CD4-positive, alpha-beta T cell treated with Interleukin-4 for 4 hours (primary cell): ENCODE data around the gene ATP6AP1.

ENCODE experiments used
- DNase-seq: peaks from one replicate; pipeline ENCODE4 v3.0.0-alpha.2; 2020

ATP6AP1 gene

GRCh38 chrX:154430916-154431315, 2.4 kb downstream of the ATP6AP1 start:
- no peak for DNase-seq

DNA sequence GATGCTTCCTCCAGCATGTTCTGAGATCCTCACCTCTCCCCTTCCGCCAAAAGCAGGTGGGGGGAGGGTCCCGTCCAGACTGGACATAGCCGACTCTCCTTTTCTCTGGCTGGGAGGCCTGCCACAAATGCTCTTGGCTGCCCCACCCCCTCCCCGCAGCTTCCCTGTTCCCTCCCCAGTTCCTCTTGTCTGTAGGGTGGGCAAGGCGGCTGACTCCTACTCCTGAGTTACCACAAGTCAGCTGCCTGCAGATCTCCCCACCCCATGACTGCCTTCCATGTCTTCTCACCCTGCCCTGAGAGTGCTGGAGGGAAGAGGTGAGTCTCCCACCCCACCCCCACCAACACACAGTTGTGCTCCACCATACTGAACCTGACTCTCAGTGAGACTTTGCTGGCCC, 2.9 kb downstream of the ATP6AP1 start:
- DNase-seq: no peak

GRCh38 chrX:154432210-154432609, 3.7 kb downstream of the ATP6AP1 start:
- DNase-seq: no peak

GRCh38 chrX:154433605-154434004, 5.1 kb downstream of the ATP6AP1 start:
- DNase-seq: no peak

GRCh38 chrX:154434394-154435168, 6.1 kb downstream of the ATP6AP1 start:
- no peak for DNase-seq

DNA sequence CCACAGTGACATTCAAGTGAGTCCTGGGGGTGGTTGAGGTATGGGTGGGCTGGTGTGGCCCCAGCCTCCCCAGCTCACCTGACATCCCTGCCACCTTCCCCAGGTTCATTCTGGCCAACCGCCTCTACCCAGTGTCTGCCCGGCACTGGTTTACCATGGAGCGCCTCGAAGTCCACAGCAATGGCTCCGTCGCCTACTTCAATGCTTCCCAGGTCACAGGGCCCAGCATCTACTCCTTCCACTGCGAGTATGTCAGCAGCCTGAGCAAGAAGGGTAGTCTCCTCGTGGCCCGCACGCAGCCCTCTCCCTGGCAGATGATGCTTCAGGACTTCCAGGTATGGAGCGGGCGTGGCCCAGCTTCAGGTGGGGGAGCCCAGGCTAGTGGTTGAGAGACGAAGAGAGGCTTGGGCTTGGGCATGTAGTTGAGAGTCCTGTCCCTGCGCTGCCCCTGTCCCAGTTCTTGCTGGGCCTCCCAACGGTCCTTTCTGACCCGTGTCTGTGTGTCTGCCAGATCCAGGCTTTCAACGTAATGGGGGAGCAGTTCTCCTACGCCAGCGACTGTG, 6.8 kb downstream of the ATP6AP1 start:
- no peak for DNase-seq

DNA sequence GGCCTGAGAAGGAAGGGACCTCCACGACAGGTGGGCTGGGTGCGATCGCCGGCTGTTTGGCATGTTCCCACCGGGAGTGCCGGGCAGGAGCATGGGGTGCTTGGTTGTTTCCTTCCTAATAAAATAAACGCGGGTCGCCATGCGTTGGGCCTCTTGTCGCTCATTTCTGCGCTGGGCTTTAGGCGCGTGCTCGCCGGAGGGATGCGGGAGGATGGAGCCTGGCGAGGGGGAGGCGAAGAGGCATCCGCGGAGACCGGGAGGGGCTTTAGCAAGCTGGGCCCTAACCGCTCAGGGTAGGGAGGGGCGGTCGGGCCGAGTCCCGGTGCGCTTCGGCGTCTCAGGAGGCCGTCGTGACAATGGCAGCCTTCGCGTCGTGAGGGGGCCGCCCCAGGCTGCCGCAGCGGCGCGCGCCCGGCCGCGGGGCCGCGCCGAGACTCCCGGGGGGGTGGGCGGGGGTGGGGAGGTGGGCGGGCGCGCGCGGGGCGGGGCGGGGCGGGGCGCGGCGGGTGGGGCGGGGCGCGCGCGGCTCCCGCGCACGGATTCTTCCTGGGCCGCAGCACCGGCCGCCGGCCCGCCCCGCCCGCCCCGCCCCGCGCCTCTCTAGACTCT, 8.0 kb downstream of the ATP6AP1 start:
- DNase-seq: peak; percentile 51

DNA sequence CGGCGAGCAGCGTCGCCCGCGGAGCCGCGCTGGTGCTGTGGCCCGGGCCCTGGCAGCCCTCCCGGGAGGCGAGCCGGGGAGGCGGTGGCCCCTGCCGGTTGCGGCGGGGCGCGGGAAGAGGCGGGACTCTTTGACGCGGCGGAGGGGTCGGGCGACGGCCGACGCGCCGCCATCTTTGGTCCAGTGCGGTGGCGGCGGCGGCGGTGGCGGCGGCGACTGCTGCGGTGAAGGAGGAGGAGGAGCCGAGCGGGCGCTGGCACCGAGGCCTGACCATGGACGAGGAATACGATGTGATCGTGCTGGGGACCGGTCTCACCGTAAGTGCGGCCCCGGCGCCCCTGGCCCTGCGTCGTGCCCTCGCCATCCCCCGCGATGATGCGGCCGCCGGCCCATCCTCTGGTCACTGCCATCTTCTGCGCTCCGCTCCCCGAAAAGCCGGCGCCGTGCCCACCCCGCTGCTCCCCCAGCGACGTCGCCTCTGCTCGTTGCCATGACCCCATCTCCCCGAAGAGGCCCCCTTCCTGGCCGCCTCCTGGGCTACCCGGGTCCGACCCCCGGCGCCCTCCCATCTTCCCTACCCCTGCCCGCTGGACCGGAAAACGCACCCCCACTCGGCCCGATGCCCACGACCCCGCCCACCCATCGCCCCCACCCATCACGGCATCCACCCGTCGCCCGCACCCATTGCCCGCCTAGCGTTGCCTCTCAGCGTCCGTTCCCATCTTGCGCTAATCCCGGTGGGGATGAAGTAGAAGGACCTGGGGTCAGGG, 8.7 kb downstream of the ATP6AP1 start, which contains the start of gene GDI1:
Gene GDI1 (plus strand): TSS at position 172 of the 770 bp plus-strand sequence. CDS start 101 bp downstream, at position 273.
- DNase-seq: peak; percentile 49

DNA sequence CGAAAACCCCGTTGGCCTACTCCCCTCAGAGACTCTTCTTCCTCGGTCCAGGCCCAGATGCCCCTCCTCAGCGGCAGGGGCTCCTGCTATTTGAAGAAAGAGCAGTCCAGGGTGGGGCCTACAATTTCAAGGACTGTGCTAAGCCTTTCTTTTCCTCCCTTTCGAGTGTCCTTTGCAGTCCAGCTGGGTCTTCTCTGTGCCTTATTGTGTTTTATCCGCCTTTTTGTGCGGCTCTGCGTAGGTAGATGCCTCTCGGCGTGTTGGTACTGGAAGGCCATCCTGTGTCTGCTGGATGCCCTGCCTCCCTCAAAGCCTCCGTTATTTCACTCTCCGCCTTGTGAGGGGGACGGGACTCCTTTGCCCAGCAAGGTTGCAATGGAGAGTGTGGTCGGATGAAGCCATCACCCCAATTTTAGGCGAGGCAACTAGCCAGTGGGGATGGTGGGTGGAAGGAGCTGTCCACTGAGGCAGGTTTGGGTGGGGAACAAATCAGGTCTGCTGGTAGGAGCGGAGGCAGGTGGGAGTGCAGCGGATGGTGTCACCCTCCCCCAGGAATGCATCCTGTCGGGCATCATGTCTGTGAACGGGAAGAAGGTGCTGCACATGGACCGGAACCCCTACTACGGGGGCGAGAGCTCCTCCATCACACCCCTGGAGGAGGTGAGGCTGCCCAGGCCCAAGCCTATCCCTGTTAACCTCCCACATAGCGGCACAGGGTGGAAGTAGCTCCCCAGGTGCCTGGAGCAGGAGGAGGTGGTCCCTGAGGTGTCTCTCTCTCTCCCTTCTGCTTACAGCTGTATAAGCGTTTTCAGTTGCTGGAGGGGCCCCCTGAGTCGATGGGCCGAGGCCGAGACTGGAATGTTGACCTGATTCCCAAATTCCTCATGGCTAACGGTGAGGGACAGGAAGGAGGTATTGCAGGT, 9.8 kb downstream of the ATP6AP1 start:
- no peak for DNase-seq

GRCh38 chrX:154439841-154440240, 11.4 kb downstream of the ATP6AP1 start:
- DNase-seq: no peak

GRCh38 chrX:154440623-154441357, 12.3 kb downstream of the ATP6AP1 start:
- DNase-seq: no peak

DNA sequence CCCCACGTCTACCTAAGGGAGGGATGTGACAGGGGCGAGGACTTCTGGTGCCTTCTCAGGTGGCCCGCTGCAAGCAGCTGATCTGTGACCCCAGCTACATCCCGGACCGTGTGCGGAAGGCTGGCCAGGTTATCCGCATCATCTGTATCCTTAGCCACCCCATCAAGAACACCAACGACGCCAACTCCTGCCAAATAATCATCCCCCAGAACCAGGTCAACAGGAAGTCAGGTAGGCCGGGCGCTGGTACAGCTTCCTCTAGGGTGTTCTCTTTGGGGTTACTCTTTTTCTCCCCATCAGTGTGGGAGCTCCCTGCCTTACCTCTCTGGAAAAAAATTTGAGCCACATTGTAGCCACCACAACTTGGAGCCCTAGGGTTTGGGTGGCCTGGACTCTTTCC, 13.1 kb downstream of the ATP6AP1 start:
- peak; percentile 12 for DNase-seq

- DNase-seq: no peak
These were observed 13.7 kb downstream of the ATP6AP1 start for GRCh38 chrX:154441984-154442707.

DNA sequence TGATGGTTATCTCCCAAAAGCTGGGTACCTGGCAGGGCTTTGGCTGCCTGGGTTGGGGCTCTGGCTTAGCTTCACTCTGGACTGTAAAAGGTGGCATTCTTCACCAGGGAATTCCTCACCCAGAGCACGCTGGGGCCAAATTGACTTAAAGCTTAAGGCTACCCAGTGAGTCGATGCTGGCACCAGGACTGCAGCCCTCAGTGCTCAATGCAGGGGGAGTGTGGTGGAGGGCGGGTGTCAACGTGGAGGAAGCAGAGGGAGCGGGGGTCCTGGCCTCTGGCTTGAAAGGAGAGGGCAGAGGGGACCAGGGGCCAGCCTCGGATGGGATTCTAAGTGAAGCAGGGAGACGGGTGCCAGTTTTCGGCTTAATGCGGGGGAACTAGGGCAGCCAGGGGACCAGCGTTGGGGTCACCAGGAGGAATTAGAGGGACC, 15.0 kb downstream of the ATP6AP1 start:
- DNase-seq: no peak

- peak; percentile 55 for DNase-seq
These were observed 15.7 kb downstream of the ATP6AP1 start, which contains the start of gene FAM50A for GRCh38 chrX:154443992-154444754. TSS of gene FAM50A (plus strand) at chrX:154444141. CDS start at chrX:154444236, 95 bp downstream.

GRCh38 chrX:154444755-154445246, 16.3 kb downstream of the ATP6AP1 start:
- no peak for DNase-seq

DNA sequence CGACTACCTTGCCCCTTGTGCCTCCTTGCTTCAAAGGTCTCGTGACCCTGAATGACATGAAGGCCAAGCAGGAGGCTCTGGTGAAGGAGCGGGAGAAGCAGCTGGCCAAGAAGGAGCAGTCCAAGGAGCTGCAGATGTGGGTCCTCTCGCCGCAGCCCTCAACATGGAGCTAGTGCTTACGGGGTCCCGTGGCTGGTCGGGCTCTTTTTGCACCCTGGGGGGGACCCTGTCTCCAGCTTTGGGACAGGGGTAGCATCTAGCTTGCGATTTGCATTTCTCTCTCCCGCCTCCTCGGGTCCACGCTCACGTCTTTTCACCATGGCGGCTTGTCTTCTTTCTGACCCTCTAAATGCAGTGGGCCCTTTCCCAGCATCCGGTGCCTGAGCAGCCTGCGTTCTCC, 17.3 kb downstream of the ATP6AP1 start:
- no peak for DNase-seq

DNA sequence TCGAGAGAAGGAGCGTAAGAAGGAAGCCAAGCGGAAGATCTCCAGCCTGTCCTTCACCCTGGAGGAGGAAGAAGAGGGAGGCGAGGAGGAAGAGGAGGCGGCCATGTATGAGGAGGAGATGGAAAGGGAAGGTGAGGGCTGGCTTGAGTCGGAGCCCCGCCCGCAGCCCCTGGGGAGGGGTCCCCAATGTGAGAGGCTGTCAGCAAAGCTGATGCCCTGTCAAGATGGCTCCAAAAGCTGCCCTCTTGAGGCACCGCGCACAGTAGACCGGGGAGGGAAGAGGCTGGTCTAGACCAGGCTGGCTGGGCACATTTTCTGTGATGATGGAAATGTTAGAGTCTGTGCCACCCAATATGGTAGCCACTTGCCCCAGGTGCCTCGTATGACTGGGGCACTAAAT, 18.0 kb downstream of the ATP6AP1 start:
- DNase-seq: no peak

DNA sequence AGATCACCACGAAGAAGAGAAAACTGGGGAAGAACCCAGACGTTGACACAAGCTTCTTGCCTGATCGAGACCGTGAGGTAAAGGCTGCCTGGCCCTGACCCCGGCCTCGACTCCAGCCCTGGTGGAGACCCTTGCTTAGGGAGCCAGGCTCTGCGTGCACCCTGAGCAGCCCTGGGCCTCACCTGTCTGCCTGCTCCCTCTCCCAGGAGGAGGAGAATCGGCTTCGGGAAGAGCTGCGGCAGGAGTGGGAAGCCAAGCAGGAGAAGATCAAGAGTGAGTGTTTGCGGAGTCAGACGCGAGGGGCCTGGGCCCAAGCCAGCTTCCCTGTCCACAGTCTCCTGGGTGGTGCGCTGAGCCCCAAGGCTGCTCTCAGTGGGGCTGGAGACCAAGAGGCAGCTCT, 20.0 kb downstream of the ATP6AP1 start:
- no peak for DNase-seq

DNA sequence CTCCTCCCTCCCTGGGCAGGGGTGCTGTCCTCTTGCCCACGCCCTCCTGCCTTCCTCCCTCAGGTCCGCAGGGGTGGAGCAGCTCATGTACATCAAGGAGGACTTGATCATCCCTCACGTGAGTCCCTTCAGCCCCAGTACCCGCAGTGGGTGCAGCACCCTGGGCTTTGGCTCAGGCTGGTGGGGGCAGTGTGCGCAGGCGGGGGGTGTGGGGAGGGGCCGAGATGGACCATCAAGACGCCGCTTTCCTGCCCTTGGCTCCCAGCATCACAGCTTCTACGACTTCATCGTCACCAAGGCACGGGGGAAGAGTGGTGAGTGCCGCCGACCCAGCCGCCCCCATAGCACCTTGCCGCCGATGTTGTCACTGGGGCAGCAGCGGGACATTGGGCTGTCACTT, 21.1 kb downstream of the ATP6AP1 start:
- DNase-seq: no peak
